ENCODE data around the gene RHBDL2. TPM values are rescaled to one million over a fixed set of nuclear protein-coding genes. Genes with fewer than 3 reads are reported as not detected.

RHBDL2 gene
- total RNA-seq, 1 experiment from 2014 or later, result not detected

GRCh38 chr1:38865112-38865715, 76.4 kb downstream of the RHBDL2 start:
- Histone ChIP-seq H3K4me2 (ENCODE audit: low read length) (no peak overlapping the region), H3K4me3 (replicated peaks in 1 of 2; ENCODE audit: low read depth in 1 of 2, low read length in 2 of 2) (no peak overlapping the region), H3K9me3 (ENCODE audit: control insufficient read depth in 1 of 2, insufficient read depth in 1 of 2, low read depth in 1 of 2, low read length in 2 of 2) (no peaks in the 10 kb centered on the region), H4K20me1 (ENCODE audit: insufficient read depth) (no peaks in the 10 kb centered on the region), H3K27me3 (ENCODE audit: insufficient read depth, low read length) (no peaks in the 10 kb centered on the region), H3K9ac (ENCODE audit: low read length) (no peak overlapping the region), H3K27ac (ENCODE audit: low read depth, low read length) (no peak overlapping the region), H3K4me1 (ENCODE audit: control insufficient read depth in 1 of 2, insufficient read depth in 2 of 2, low read length in 2 of 2) (peaks cover 0 to 5% of the 10 kb centered on the region in 2 experiments; a peak in 3 of 4 replicates), H2AFZ (ENCODE audit: low read depth, low read length, poor library complexity, severe bottlenecking) (no peak overlapping the region), H3K36me3 (ENCODE audit: control insufficient read depth in 1 of 2, insufficient read depth in 2 of 2, low read length in 2 of 2) (peaks cover 0 to 14% of the 10 kb centered on the region in 2 experiments; a peak in 1 of 4 replicates), H3K9me2 (ENCODE audit: insufficient read depth) (no peaks in the 10 kb centered on the region), H3K79me2 (ENCODE audit: insufficient read depth, low read length) (peaks cover 6% of the 10 kb centered on the region; the same call in 1 of the 2 replicates)
- BruUV-seq (replicated peaks), result no TSS peak
- RAD21 ChIA-PET (ENCODE audit: low non-redundant PET in 1 of 2, low total read pairs in 2 of 2, uncharacterized antibody in 2 of 2, unreplicated experiment in 2 of 2), result no interaction called here
- CTCF ChIA-PET, result no interaction called here
- intact Hi-C loops (cut with micrococcal nuclease), result no loop called here
- 0 out of 6 replicates have a peak, but pooled peaks of 1 of the 3 experiments have one; percentile 14 for TF ChIP-seq CTCF (IDR thresholded peaks at IDR 0.05 in 2 of 3, conservative IDR thresholded peaks at IDR 0.05 in 1 of 3; ENCODE audit: borderline replicate concordance in 1 of 3, insufficient read depth in 1 of 3, low read depth in 2 of 3, low read length in 2 of 3)
- TF ChIP-seq ZNF274 (IDR thresholded peaks at IDR 0.05; ENCODE audit: low read depth, low read length), result no peak
- ATAC-seq, result no peak
- POLR2A ChIA-PET, result no interaction called here
- DNase-seq (ENCODE audit: low read depth, low spot score), result no peak

GRCh38 chr1:38860454-38860795, 81.2 kb downstream of the RHBDL2 start:
- Histone ChIP-seq H3K9me3 (ENCODE audit: control insufficient read depth in 1 of 2, insufficient read depth in 1 of 2, low read depth in 1 of 2, low read length in 2 of 2) (no peaks in the 10 kb centered on the region), H4K20me1 (ENCODE audit: insufficient read depth) (no peaks in the 10 kb centered on the region), H3K4me2 (ENCODE audit: low read length) (peak overlapping the region; percentile 99), H3K79me2 (ENCODE audit: insufficient read depth, low read length) (peaks cover 16% of the 10 kb centered on the region; the same call in 1 of the 2 replicates), H3K36me3 (ENCODE audit: control insufficient read depth in 1 of 2, insufficient read depth in 2 of 2, low read length in 2 of 2) (peaks cover 7 to 8% of the 10 kb centered on the region in 2 experiments; a peak in 3 of 4 replicates), H3K9ac (ENCODE audit: low read length) (peak overlapping the region; percentile 68), H3K27ac (ENCODE audit: low read depth, low read length) (0 out of 2 replicates have a peak overlapping the region, but pooled peaks have one; percentile 15), H3K27me3 (ENCODE audit: insufficient read depth, low read length) (no peaks in the 10 kb centered on the region), H2AFZ (ENCODE audit: low read depth, low read length, poor library complexity, severe bottlenecking) (peak overlapping the region; percentile 58), H3K4me3 (replicated peaks in 1 of 2; ENCODE audit: low read depth in 1 of 2, low read length in 2 of 2) (peak overlapping the region; percentile 76 to 93), H3K4me1 (ENCODE audit: control insufficient read depth in 1 of 2, insufficient read depth in 2 of 2, low read length in 2 of 2) (peaks cover 4 to 19% of the 10 kb centered on the region in 2 experiments), H3K9me2 (ENCODE audit: insufficient read depth) (no peaks in the 10 kb centered on the region)
- BruUV-seq (replicated peaks), result TSS peak; percentile 59
- intact Hi-C loops (cut with micrococcal nuclease), result no loop called here
- DNase-seq (ENCODE audit: low read depth, low spot score) (no peak), ATAC-seq (no peak)
- POLR2A ChIA-PET, result no interaction called here
- no peak for TF ChIP-seq ZFX (IDR thresholded peaks at IDR 0.05)
- TF ChIP-seq EZH2 (IDR thresholded peaks at IDR 0.05), result no peak
- no peak for TF ChIP-seq ELF1 (IDR thresholded peaks at IDR 0.05; ENCODE audit: borderline replicate concordance, low read depth)
- TF ChIP-seq JUND (IDR thresholded peaks at IDR 0.05), result no peak
- no peak for TF ChIP-seq CBX3 (IDR thresholded peaks at IDR 0.05; ENCODE audit: low read depth)
- TF ChIP-seq ATF3 (IDR thresholded peaks at IDR 0.05), result no peak
- TF ChIP-seq ZBTB33 (IDR thresholded peaks at IDR 0.05; ENCODE audit: extremely low read depth, insufficient replicate concordance, low read length), result no peak
- CTCF ChIA-PET, result no interaction called here
- RAD21 ChIA-PET (ENCODE audit: low non-redundant PET in 1 of 2, low total read pairs in 2 of 2, uncharacterized antibody in 2 of 2, unreplicated experiment in 2 of 2), result no interaction called here
